Chondrocyte (in vitro differentiated cells): ENCODE data around the gene PDIA6. TPM values are rescaled to one million over a fixed set of nuclear protein-coding genes. Genes with fewer than 3 reads are reported as not detected.

Experiments
- DNase-seq: peaks from one replicate; pipeline ENCODE4 v3.0.0; 2021; ENCODE audit warnings: mixed read lengths, low spot score
- H3K27ac Mint-ChIP-seq: one replicate; pipeline ENCODE4 v1.8.0; 2021; ENCODE audit warnings: mild to moderate bottlenecking, moderate library complexity, mixed read lengths; ENCODE audit not compliant: unreplicated experiment
- H3K27me3 Mint-ChIP-seq: 2 replicates; pipeline ENCODE4 v1.8.0; 2021; ENCODE audit warnings: low read depth, mixed read lengths
- H3K36me3 Mint-ChIP-seq: 2 replicates; pipeline ENCODE4 v1.8.0; 2021; ENCODE audit warnings: low read depth, mixed read lengths
- H3K4me1 Mint-ChIP-seq: 2 replicates; pipeline ENCODE4 v1.8.0; 2021; ENCODE audit warnings: low read depth, mild to moderate bottlenecking, mixed read lengths
- H3K4me3 Mint-ChIP-seq: one replicate; pipeline ENCODE4 v1.8.0; 2021; ENCODE audit warnings: mild to moderate bottlenecking, moderate library complexity, mixed read lengths; ENCODE audit not compliant: unreplicated experiment
- H3K9me3 Mint-ChIP-seq: 2 replicates; pipeline ENCODE4 v1.8.0; 2021; ENCODE audit warnings: low read depth, mixed read lengths
- CTCF ChIP-seq: fragments of 200-600 bp; sonication (generic); IDR thresholded peaks from 2 replicates; pipeline ENCODE4 v1.5.0; 2021; ENCODE audit warnings: antibody characterized with exemption, mild to moderate bottlenecking, moderate library complexity
- total RNA-seq: library from RNA; stranded (reverse); gene quantifications from 3 replicates; pipeline ENCODE4 v1.2.1, GENCODE V29; 2021

PDIA6 gene
- total RNA-seq, 1 donor from 2014 or later, result 198 TPM

- no peak overlapping the region for H3K27ac Mint-ChIP-seq
- H3K4me1 Mint-ChIP-seq, result no peaks in the 10 kb centered on the region
Observed at GRCh38 chr2:10775021-10775780, 37.4 kb downstream of the PDIA6 start.

GRCh38 chr2:10774394-10774793 lies 38.2 kb downstream of the PDIA6 start:
- DNase-seq, result no peak
- Mint-ChIP-seq H3K4me1 (no peaks in the 10 kb centered on the region), H3K4me3 (no peak overlapping the region), H3K36me3 (peaks cover 1% of the 10 kb centered on the region), H3K27me3 (no peaks in the 10 kb centered on the region), H3K9me3 (no peaks in the 10 kb centered on the region), H3K27ac (no peak overlapping the region)
- TF ChIP-seq CTCF, result no peak

More at GRCh38 chr2:10775021-10775780, 37.4 kb downstream of the PDIA6 start:
- Mint-ChIP-seq H3K36me3 (peaks cover 5% of the 10 kb centered on the region), H3K27me3 (no peaks in the 10 kb centered on the region), H3K4me3 (no peak overlapping the region), H3K9me3 (no peaks in the 10 kb centered on the region)
- no peak for DNase-seq
- no peak for TF ChIP-seq CTCF

GRCh38 chr2:10773821-10774341 lies 38.7 kb downstream of the PDIA6 start:
- Mint-ChIP-seq H3K27me3 (no peaks in the 10 kb centered on the region), H3K27ac (no peak overlapping the region), H3K9me3 (no peaks in the 10 kb centered on the region), H3K4me1 (no peaks in the 10 kb centered on the region), H3K4me3 (no peak overlapping the region), H3K36me3 (peaks cover 1% of the 10 kb centered on the region)
- no peak for DNase-seq
- no peak for TF ChIP-seq CTCF

GRCh38 chr2:10772868-10773215 lies 39.7 kb downstream of the PDIA6 start:
- Mint-ChIP-seq H3K4me1 (no peaks in the 10 kb centered on the region), H3K9me3 (no peaks in the 10 kb centered on the region), H3K27me3 (no peaks in the 10 kb centered on the region), H3K36me3 (no peaks in the 10 kb centered on the region), H3K27ac (no peak overlapping the region), H3K4me3 (no peak overlapping the region)
- no peak for DNase-seq
- TF ChIP-seq CTCF, result no peak

GRCh38 chr2:10772201-10772867 lies 40.3 kb downstream of the PDIA6 start:
- no peak for DNase-seq
- no peaks in the 10 kb centered on the region for H3K36me3 Mint-ChIP-seq
- no peaks in the 10 kb centered on the region for H3K9me3 Mint-ChIP-seq
- H3K27me3 Mint-ChIP-seq, result no peaks in the 10 kb centered on the region
- no peaks in the 10 kb centered on the region for H3K4me1 Mint-ChIP-seq
- no peak overlapping the region for H3K27ac Mint-ChIP-seq
- H3K4me3 Mint-ChIP-seq, result no peak overlapping the region
- no peak for TF ChIP-seq CTCF
